ENCODE measurements around the gene NRIP1.

NRIP1 gene

DNA sequence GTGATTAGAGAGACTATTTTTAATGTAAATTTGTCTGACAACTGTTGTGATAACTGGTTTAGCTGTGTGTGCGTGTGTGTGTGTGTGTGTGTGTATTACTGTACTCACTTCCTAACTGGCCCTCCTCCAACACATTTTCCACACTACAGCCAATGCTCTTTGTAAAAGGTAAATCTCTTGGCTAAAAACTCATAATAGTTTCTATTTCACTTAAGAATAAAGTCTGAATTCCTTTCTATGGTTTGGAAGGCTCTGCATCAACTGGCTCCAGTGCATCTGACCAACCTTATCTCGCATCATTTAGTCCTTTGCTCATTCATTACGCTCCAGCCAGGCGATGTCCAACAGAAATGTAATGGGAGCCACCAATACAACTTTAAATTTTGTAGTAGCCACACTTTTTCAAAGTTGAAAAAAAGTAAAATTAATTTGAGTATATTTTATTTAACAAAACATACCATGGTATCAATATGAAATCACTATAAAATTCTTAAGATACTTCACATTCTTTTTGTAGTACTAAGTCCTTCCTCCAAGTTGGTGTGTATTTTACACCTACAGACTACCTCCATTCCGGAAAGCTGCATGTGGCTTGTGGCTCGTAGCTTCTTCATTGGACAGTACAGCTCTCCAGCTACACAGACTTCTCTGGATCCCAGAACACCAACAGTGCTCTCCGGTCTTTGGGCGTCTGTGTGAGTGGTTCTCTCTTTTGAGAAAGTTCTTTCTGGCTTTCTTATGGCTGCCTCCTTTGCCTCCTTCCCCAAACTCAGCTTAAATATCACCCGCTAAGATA lies 68.9 kb downstream of the NRIP1 start:
- Histone ChIP-seq H3K4me3 (ENCODE audit: low read depth, low read length) (no peak overlapping the region; the same call in 1 of the 2 replicates), H3K27ac (ENCODE audit: low read depth, low read length) (peak overlapping the region; percentile 33), H2AFZ (ENCODE audit: low read length, unreplicated experiment) (no peak overlapping the region), H3K36me3 (ENCODE audit: insufficient read depth, low read length) (no peaks in the 10 kb centered on the region), H3K4me1 (ENCODE audit: control insufficient read depth, insufficient read depth, low read length, unreplicated experiment) (peaks cover 35% of the 10 kb centered on the region), H3K79me2 (ENCODE audit: control insufficient read depth, insufficient read depth, low read length, unreplicated experiment) (peaks cover 34% of the 10 kb centered on the region), H3K27me3 (ENCODE audit: insufficient read depth, low read length) (no peaks in the 10 kb centered on the region)

DNA sequence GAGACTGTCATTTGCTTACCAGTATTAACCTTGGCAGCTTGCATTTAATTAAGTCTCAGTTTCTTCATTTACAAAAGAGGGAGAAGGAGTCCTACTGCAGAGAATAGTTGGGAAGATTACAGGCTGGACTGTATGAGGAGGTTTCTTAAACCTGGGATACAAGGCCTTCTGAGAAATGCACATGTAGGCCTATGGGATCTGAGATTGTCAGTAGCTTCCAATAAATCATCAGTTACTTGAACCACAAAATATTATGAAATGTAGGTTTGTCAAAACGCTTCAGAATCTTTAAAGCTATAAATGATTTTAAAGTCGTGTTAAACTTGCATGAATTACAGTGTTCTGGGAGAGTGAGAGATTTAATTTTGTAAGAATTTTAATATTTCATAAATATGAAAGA lies 69.6 kb downstream of the NRIP1 start:
- peak overlapping the region; percentile 33 for H3K27ac ChIP-seq (ENCODE audit: low read depth, low read length)
- H3K79me2 ChIP-seq (ENCODE audit: control insufficient read depth, insufficient read depth, low read length, unreplicated experiment), result peaks cover 38% of the 10 kb centered on the region
- H2AFZ ChIP-seq (ENCODE audit: low read length, unreplicated experiment), result no peak overlapping the region
- H3K4me1 ChIP-seq (ENCODE audit: control insufficient read depth, insufficient read depth, low read length, unreplicated experiment), result peaks cover 28% of the 10 kb centered on the region
- H3K36me3 ChIP-seq (ENCODE audit: insufficient read depth, low read length), result no peaks in the 10 kb centered on the region
- no peaks in the 10 kb centered on the region for H3K27me3 ChIP-seq (ENCODE audit: insufficient read depth, low read length)
- no peak overlapping the region for H3K4me3 ChIP-seq (ENCODE audit: low read depth, low read length)

DNA sequence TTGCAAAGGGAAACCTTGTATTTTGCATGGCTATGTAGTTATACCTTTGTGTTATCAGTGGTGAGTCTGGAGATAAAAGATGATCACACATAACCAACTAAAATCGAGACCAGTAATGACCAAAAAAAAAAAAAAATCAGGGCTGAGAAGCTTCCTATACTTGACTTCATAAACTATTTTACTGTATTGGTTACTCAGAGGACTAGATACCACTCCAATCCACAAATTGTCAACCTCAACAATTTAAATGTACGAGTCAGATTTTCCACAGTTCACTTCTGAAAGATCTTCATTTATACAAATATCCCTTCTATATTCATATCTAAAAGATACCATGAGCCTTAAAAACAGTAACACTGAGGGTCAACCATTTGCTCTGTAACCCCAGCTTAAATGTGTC lies 71.7 kb downstream of the NRIP1 start:
- Histone ChIP-seq H3K79me2 (ENCODE audit: control insufficient read depth, insufficient read depth, low read length, unreplicated experiment) (peaks cover 34% of the 10 kb centered on the region), H3K27ac (ENCODE audit: low read depth, low read length) (no peak overlapping the region), H3K36me3 (ENCODE audit: insufficient read depth, low read length) (no peaks in the 10 kb centered on the region)

DNA sequence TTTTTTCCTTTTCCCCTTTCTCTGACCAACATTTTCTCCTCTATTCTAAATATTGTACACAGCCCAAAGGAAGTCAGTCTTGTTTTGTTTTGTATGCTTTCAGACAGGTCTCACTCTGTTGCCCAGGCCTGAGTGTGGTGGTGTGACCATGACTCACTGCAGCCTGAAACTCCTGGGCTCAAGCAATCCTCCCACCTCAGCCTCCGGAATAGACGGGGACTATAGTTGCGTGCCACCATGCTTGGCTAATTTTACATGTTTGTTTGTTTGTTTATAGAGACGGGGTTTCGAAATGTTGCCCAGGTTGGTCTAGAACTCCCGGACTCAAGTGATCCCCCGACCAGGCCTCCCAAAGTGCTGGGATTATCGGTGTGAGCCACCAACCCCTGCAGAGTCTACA lies 72.8 kb downstream of the NRIP1 start:
- Histone ChIP-seq H2AFZ (ENCODE audit: low read length, unreplicated experiment) (no peak overlapping the region), H3K79me2 (ENCODE audit: control insufficient read depth, insufficient read depth, low read length, unreplicated experiment) (peaks cover 29% of the 10 kb centered on the region), H3K4me1 (ENCODE audit: control insufficient read depth, insufficient read depth, low read length, unreplicated experiment) (peaks cover 19% of the 10 kb centered on the region), H3K27ac (ENCODE audit: low read depth, low read length) (no peak overlapping the region), H3K36me3 (ENCODE audit: insufficient read depth, low read length) (no peaks in the 10 kb centered on the region), H3K4me3 (ENCODE audit: low read depth, low read length) (no peak overlapping the region), H3K27me3 (ENCODE audit: insufficient read depth, low read length) (no peaks in the 10 kb centered on the region)

More for the DNA sequence above, 71.7 kb downstream of the NRIP1 start:
- Histone ChIP-seq H3K4me3 (ENCODE audit: low read depth, low read length) (no peak overlapping the region), H2AFZ (ENCODE audit: low read length, unreplicated experiment) (no peak overlapping the region), H3K4me1 (ENCODE audit: control insufficient read depth, insufficient read depth, low read length, unreplicated experiment) (peaks cover 22% of the 10 kb centered on the region), H3K27me3 (ENCODE audit: insufficient read depth, low read length) (no peaks in the 10 kb centered on the region)

DNA sequence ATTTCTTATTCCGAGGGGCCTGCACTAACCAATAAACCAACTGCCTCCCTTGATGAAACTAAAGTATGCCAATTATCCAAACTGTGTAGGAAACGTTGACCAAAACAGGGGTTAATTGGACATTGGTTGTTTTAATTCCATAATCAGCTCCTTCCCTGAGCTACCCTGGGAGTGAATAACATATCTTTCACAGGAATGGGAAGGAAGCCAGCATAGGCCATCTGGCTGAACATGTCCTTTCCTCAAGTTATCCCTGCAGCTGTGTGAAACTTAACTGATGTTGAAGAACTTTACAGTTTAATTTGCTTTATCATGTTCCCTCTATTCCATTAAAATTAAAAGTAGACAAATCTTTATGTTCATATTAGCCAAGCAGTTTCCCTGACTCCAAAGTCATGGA lies 75.4 kb downstream of the NRIP1 start:
- Histone ChIP-seq H3K79me2 (ENCODE audit: control insufficient read depth, insufficient read depth, low read length, unreplicated experiment) (peaks cover 21% of the 10 kb centered on the region), H3K4me3 (ENCODE audit: low read depth, low read length) (no peak overlapping the region), H3K27me3 (ENCODE audit: insufficient read depth, low read length) (no peaks in the 10 kb centered on the region), H3K4me1 (ENCODE audit: control insufficient read depth, insufficient read depth, low read length, unreplicated experiment) (no peaks in the 10 kb centered on the region), H3K36me3 (ENCODE audit: insufficient read depth, low read length) (peaks cover 3% of the 10 kb centered on the region; the same call in 1 of the 2 replicates), H3K27ac (ENCODE audit: low read depth, low read length) (no peak overlapping the region), H2AFZ (ENCODE audit: low read length, unreplicated experiment) (no peak overlapping the region)

DNA sequence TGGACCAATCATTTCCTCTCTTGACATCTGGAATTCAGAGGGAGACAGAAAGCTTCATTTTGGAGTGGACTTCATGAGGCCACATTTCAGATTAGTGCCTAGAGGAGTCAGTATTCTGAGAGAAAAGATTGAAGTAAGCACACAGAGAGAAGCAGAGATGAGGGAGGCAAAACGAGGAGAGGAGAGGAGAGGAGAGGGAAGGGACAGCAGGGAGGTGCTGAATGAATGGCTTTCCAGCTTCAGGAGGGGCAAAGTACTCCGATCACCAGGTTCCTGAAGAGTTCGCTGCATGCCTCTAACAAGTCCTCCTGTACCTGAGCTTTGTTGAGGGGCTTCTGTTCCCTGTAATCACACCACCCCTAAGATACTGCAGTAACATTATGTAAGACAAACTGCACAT lies 76.0 kb downstream of the NRIP1 start:
- Histone ChIP-seq H2AFZ (ENCODE audit: low read length, unreplicated experiment) (no peak overlapping the region), H3K27me3 (ENCODE audit: insufficient read depth, low read length) (no peaks in the 10 kb centered on the region), H3K79me2 (ENCODE audit: control insufficient read depth, insufficient read depth, low read length, unreplicated experiment) (peaks cover 21% of the 10 kb centered on the region), H3K36me3 (ENCODE audit: insufficient read depth, low read length) (peaks cover 7% of the 10 kb centered on the region; the same call in 1 of the 2 replicates), H3K27ac (ENCODE audit: low read depth, low read length) (no peak overlapping the region), H3K4me3 (ENCODE audit: low read depth, low read length) (no peak overlapping the region), H3K4me1 (ENCODE audit: control insufficient read depth, insufficient read depth, low read length, unreplicated experiment) (no peaks in the 10 kb centered on the region)

DNA sequence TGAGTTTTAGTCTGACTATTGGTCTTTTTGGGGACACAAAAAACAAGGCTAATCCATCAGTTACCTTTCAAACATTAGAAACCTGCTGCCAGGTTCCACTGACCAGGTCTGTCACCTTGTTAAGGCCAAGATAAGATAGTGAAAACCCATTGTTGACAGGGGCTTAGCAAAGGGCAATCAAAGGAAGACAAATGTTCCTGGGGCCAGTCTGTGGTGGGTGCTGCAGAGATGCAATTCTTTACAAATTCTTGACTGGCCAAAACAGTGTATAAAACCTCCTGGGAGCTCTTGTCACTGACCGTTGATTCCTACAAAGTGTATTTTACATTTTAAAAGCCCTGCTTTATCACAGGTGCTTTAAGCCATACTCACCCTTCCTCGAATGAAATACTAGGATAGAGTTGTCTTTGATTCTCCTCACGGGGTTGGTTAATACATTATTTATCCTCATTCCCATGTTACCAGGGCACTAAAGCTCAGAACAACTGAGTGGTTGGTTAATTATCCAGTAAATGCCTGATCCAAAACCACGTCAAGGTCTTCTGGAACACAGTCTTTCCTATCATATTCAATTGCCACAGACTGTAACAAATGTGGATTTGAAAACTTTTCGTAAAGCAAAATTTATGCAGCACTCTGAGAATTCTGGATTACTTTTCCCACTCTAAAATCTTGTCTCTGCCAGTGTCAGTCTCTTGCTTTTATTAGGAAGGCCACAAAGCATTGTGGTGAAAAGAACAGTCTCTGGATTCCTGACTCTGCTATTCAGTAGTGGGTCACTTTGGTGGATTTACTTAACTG lies 77.2 kb downstream of the NRIP1 start:
- H3K79me2 ChIP-seq (ENCODE audit: control insufficient read depth, insufficient read depth, low read length, unreplicated experiment), result peaks cover 21% of the 10 kb centered on the region
- no peak overlapping the region for H3K4me3 ChIP-seq (ENCODE audit: low read depth, low read length)
- no peaks in the 10 kb centered on the region for H3K4me1 ChIP-seq (ENCODE audit: control insufficient read depth, insufficient read depth, low read length, unreplicated experiment)
- H3K36me3 ChIP-seq (ENCODE audit: insufficient read depth, low read length), result peaks cover 10% of the 10 kb centered on the region; the same call in 1 of the 2 replicates
- no peak overlapping the region for H2AFZ ChIP-seq (ENCODE audit: low read length, unreplicated experiment)
- H3K27ac ChIP-seq (ENCODE audit: low read depth, low read length), result no peak overlapping the region
- no peaks in the 10 kb centered on the region for H3K27me3 ChIP-seq (ENCODE audit: insufficient read depth, low read length)

DNA sequence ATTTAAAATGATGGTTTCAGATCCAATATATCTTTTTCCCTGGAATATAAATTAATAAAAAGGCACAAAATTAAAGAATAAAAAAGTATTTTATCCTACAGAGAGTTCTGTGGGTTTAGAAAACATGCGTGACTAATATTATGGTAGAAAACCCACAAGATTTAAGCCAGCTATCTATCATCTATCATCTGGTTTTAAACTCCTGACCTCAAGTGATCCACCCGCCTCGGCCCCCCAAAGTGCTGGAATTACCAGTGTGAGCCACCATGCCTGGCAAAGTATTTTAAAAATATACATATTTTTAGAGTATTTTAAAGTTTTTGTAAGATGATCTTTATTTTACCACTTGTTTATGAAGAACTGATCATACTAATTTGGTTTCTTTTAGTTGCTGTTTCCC lies 79.5 kb downstream of the NRIP1 start:
- H3K27ac ChIP-seq (ENCODE audit: low read depth, low read length), result no peak overlapping the region
- no peak overlapping the region for H3K4me3 ChIP-seq (ENCODE audit: low read depth, low read length)
- peaks cover 18% of the 10 kb centered on the region for H3K79me2 ChIP-seq (ENCODE audit: control insufficient read depth, insufficient read depth, low read length, unreplicated experiment)
- H3K36me3 ChIP-seq (ENCODE audit: insufficient read depth, low read length), result peaks cover 10% of the 10 kb centered on the region; the same call in 1 of the 2 replicates
- H3K4me1 ChIP-seq (ENCODE audit: control insufficient read depth, insufficient read depth, low read length, unreplicated experiment), result no peaks in the 10 kb centered on the region
- no peaks in the 10 kb centered on the region for H3K27me3 ChIP-seq (ENCODE audit: insufficient read depth, low read length)
- H2AFZ ChIP-seq (ENCODE audit: low read length, unreplicated experiment), result no peak overlapping the region

DNA sequence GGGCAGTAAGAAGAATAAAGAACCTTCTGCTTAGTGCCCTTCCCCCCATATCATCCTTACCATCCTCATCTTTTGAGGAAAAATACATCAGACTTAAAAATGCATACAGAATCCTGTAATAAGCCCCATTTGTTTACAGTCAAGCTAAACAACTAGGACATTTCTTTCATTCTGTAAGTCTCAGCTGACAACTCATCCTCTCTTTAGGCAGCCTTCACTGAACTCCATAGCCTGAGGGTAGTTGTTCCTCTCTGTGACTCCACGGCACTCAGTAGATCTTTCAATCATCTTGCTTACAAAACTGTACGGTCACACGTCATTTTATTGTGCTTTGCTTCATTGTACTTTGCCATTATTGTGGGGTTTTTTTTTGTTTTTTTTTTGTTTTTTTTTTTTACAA lies 82.5 kb downstream of the NRIP1 start:
- H3K36me3 ChIP-seq (ENCODE audit: insufficient read depth, low read length), result peaks cover 10% of the 10 kb centered on the region; the same call in 1 of the 2 replicates
- H3K79me2 ChIP-seq (ENCODE audit: control insufficient read depth, insufficient read depth, low read length, unreplicated experiment), result peaks cover 16% of the 10 kb centered on the region
- H2AFZ ChIP-seq (ENCODE audit: low read length, unreplicated experiment), result no peak overlapping the region
- H3K4me3 ChIP-seq (ENCODE audit: low read depth, low read length), result no peak overlapping the region
- H3K27me3 ChIP-seq (ENCODE audit: insufficient read depth, low read length), result no peaks in the 10 kb centered on the region
- H3K27ac ChIP-seq (ENCODE audit: low read depth, low read length), result no peak overlapping the region
- H3K4me1 ChIP-seq (ENCODE audit: control insufficient read depth, insufficient read depth, low read length, unreplicated experiment), result no peaks in the 10 kb centered on the region

DNA sequence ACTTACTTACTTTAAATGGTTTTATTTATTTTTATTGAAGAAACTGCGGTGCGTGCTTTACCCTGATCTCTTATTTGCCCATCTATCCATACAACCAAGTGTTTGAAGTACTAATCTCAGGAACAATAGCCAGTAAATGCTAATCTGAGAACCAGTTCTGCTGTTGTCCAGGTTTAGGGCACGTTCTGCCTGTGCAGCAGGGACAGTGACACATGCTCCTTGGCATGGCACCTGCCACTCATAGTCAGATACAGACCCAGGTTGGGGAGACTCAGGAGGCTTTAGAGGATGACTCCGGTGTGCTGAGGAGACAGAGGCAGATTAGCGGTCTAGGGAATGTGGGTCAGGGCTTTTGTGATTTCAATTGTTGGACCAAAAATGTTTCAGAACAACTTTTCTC lies 83.6 kb downstream of the NRIP1 start:
- Histone ChIP-seq H3K27ac (ENCODE audit: low read depth, low read length) (no peak overlapping the region), H3K36me3 (ENCODE audit: insufficient read depth, low read length) (peaks cover 10% of the 10 kb centered on the region; the same call in 1 of the 2 replicates), H2AFZ (ENCODE audit: low read length, unreplicated experiment) (no peak overlapping the region), H3K79me2 (ENCODE audit: control insufficient read depth, insufficient read depth, low read length, unreplicated experiment) (peaks cover 18% of the 10 kb centered on the region), H3K27me3 (ENCODE audit: insufficient read depth, low read length) (no peaks in the 10 kb centered on the region), H3K4me3 (ENCODE audit: low read depth, low read length) (no peak overlapping the region), H3K4me1 (ENCODE audit: control insufficient read depth, insufficient read depth, low read length, unreplicated experiment) (no peaks in the 10 kb centered on the region)
